Germinal center (tissue), 1 donor: ENCODE measurements around the gene LZTR1.

Source experiments
- DNase-seq: peaks from one replicate; pipeline ENCODE4 v3.0.0; 2012; ENCODE audit warnings: mixed read lengths, low spot score

LZTR1 gene

GRCh38 chr22:20980938-20981722 is 967 bp upstream of the LZTR1 start:
- DNase-seq, result no peak

- no peak for DNase-seq
These were observed 426 bp downstream of the LZTR1 start for GRCh38 chr22:20982563-20982882.

- no peak for DNase-seq
These were observed 1.1 kb downstream of the LZTR1 start for GRCh38 chr22:20983081-20983771.

- DNase-seq, result no peak
These were observed 3.6 kb downstream of the LZTR1 start for GRCh38 chr22:20985720-20986119.

- DNase-seq, result no peak
These were observed 4.3 kb downstream of the LZTR1 start for GRCh38 chr22:20986365-20986764.

- no peak for DNase-seq
These were observed 5.3 kb downstream of the LZTR1 start for GRCh38 chr22:20987375-20987774.

- DNase-seq, result no peak
These were observed 6.7 kb downstream of the LZTR1 start for GRCh38 chr22:20988573-20989322.

GRCh38 chr22:20989323-20990138 is 7.4 kb downstream of the LZTR1 start:
- DNase-seq, result no peak

GRCh38 chr22:20990184-20991180 is 8.4 kb downstream of the LZTR1 start:
- no peak for DNase-seq

- DNase-seq, result no peak
These were observed 9.4 kb downstream of the LZTR1 start for GRCh38 chr22:20991252-20992055.

GRCh38 chr22:20992056-20992442 is 10.0 kb downstream of the LZTR1 start:
- no peak for DNase-seq

GRCh38 chr22:20992456-20993303 is 10.6 kb downstream of the LZTR1 start:
- no peak for DNase-seq

- no peak for DNase-seq
These were observed 11.4 kb downstream of the LZTR1 start for GRCh38 chr22:20993304-20994127.

- no peak for DNase-seq
These were observed 12.2 kb downstream of the LZTR1 start for GRCh38 chr22:20994128-20994901.

GRCh38 chr22:20994902-20995241 is 12.8 kb downstream of the LZTR1 start:
- DNase-seq, result no peak

GRCh38 chr22:20995329-20996030 is 13.4 kb downstream of the LZTR1 start:
- no peak for DNase-seq

GRCh38 chr22:20996031-20996410 is 13.9 kb downstream of the LZTR1 start:
- no peak for DNase-seq
